ENCODE measurements around the gene RBMS3. TPM values are rescaled to one million over a fixed set of nuclear protein-coding genes. Genes with fewer than 3 reads are reported as not detected.
"Not testable (repeated sequence)": the region's sequence is repeated elsewhere in the genome, so short reads cannot be mapped to it uniquely, and the experiment has no call there.

Gene RBMS3
- total RNA-seq = 100 to 1,000 TPM; 116 to 171 (median 152) TPM

- no peaks in the 10 kb centered on the region for H3K36me3 ChIP-seq
These were observed at the start of gene RBMS3 for GRCh38 chr3:29280404-29281093. Gene RBMS3, plus strand, starts transcription at chr3:29281071.

GRCh38 chr3:29233126-29233525 lies 47.7 kb upstream of the RBMS3 start:
- H3K27ac ChIP-seq; H3K36me3 ChIP-seq; DNase-seq; H3K4me3 ChIP-seq (replicated peaks in 1 of 3); intact Hi-C loops (cut with DNase I); H3K9me3 ChIP-seq; H3K27me3 ChIP-seq; H3K4me1 ChIP-seq: not testable (repeated sequence)
- 0% methylated on average over 1 of the region's 1 CpG for WGBS, 2 donors

More at GRCh38 chr3:29280404-29281093, at the start of gene RBMS3:
- intact Hi-C loops (cut with DNase I) = loop anchor here (5.0 kb wide), 1 partner anchor 417 kb away; no protein-coding TSS in a partner anchor
- Histone ChIP-seq H3K9me3 (no peaks in the 10 kb centered on the region), H3K27ac (peak within 1 kb of the TSS; percentile 86 to 96 (median 92)), H3K4me1 (peaks cover 0 to 8% of the 10 kb centered on the region in 2 donors), H3K27me3 (no peaks in the 10 kb centered on the region), H3K4me3 (replicated peaks in 1 of 3) (peak within 1 kb of the TSS; percentile 24 to 51 (median 47))
- WGBS, 2 donors = 1% methylated on average over 16 of the region's 16 CpGs
- peak; percentile 92 to 93 for DNase-seq
- TF ChIP-seq CTCF (IDR thresholded peaks at IDR 0.05) (peak; percentile 21 to 81 (median 59)), POLR2A (IDR thresholded peaks at IDR 0.05) (peak in 1 of 2 donors; percentile 77)

GRCh38 chr3:29236146-29236840 lies 44.6 kb upstream of the RBMS3 start:
- H3K4me1 ChIP-seq = no peaks in the 10 kb centered on the region
- no peaks in the 10 kb centered on the region for H3K27me3 ChIP-seq
- WGBS, 2 donors = 93 to 95% methylated on average over 3 of the region's 3 CpGs
- TF ChIP-seq POLR2A (IDR thresholded peaks at IDR 0.05) (no peak), CTCF (IDR thresholded peaks at IDR 0.05) (no peak)
- intact Hi-C loops (cut with DNase I) = no loop called here
- no peaks in the 10 kb centered on the region for H3K36me3 ChIP-seq
- no peak overlapping the region for H3K4me3 ChIP-seq (replicated peaks in 1 of 3)
- no peak overlapping the region for H3K27ac ChIP-seq
- DNase-seq = no peak
- no peaks in the 10 kb centered on the region for H3K9me3 ChIP-seq

DNA sequence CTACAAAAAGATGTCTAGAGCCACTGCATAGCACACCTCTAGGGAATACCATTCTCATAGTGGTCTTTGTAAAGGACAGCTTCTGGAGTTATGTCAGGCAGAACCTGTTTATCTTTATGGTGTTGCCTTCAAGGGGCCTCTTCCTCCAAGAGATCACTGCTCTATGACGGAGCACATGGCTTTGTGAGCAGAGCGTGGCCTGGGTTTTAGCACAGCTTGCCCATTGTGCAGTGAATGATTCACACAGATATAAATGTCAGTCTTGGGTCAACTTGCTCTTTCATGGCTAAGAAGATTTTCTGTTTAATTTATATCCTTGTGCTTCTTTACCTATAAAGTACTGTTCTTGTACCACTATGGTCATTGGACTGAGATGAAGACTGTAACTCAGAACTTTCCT lies 41.5 kb upstream of the RBMS3 start:
- WGBS, 2 donors = 93 to 100% methylated on average over 2 of the region's 2 CpGs
- DNase-seq = no peak
- H3K4me3 ChIP-seq (replicated peaks in 1 of 3) = no peak overlapping the region
- no peak overlapping the region for H3K27ac ChIP-seq
- no peaks in the 10 kb centered on the region for H3K36me3 ChIP-seq
- no peaks in the 10 kb centered on the region for H3K9me3 ChIP-seq
- H3K27me3 ChIP-seq = no peaks in the 10 kb centered on the region
- H3K4me1 ChIP-seq = no peaks in the 10 kb centered on the region
- intact Hi-C loops (cut with DNase I) = no loop called here
- TF ChIP-seq CTCF (IDR thresholded peaks at IDR 0.05) = no peak
- TF ChIP-seq POLR2A (IDR thresholded peaks at IDR 0.05) = no peak

DNA sequence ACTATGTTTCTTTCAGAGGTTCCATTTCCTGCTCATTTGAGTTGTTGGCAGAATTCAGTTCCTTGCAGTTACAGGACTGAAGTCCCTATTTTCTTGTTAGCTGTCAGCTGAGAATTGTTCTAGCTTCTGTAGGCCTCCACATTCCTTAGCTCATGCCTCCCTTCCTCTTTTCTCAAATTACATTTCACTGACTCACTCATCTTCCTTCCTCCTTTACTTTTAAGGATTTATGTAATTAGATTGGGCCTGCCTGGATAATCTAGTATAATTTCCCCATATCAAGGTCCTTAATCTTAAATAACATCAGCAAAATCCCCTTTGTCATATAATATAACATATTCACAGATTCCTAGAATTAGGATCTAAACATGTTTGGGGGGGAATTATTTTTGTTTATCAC lies 40.6 kb upstream of the RBMS3 start:
- TF ChIP-seq POLR2A (IDR thresholded peaks at IDR 0.05) = no peak
- TF ChIP-seq CTCF (IDR thresholded peaks at IDR 0.05) = no peak
- Histone ChIP-seq H3K9me3 (no peaks in the 10 kb centered on the region), H3K36me3 (no peaks in the 10 kb centered on the region), H3K27ac (no peak overlapping the region), H3K4me3 (replicated peaks in 1 of 3) (no peak overlapping the region), H3K4me1 (no peaks in the 10 kb centered on the region), H3K27me3 (no peaks in the 10 kb centered on the region)
- intact Hi-C loops (cut with DNase I) = no loop called here
- no peak for DNase-seq

Measured in thyroid gland (tissue), 4 donors.